Ovary (tissue), 9 donors: ENCODE measurements around the gene CTSW. TPM values are rescaled to one million over a fixed set of nuclear protein-coding genes. Genes with fewer than 3 reads are reported as not detected.
A peak's percentile ranks its signal among the peaks of the same experiment; 100 is the strongest.

Experiments
- DNase-seq, 5 donors: peaks; one replicate each; pipeline ENCODE4 v3.0.0-alpha.2; 2019 to 2020
- H3K27ac ChIP-seq, 2 donors: fragments of 200-600 bp; one replicate each; pipeline versions ENCODE4 v1.5.1 to v1.8.0; 2019 to 2022
- H3K27me3 ChIP-seq: fragments of 200-600 bp; one replicate; pipeline ENCODE4 v1.8.0; 2022
- H3K36me3 ChIP-seq: fragments of 200-600 bp; sonication (generic); one replicate; pipeline ENCODE4 v1.5.1; 2019
- H3K4me1 ChIP-seq: one replicate; pipeline ENCODE4 v1.8.1; 2013; ENCODE audit warnings: mild to moderate bottlenecking, moderate library complexity; ENCODE audit not compliant: insufficient read depth
- H3K4me3 ChIP-seq: fragments of 200-600 bp; sonication (generic); one replicate; pipeline ENCODE4 v1.5.1; 2017
- H3K9me3 ChIP-seq, 2 donors: fragments of 200-600 bp in 1 of 2; sonication (generic) in 1 of 2; one replicate each; pipeline versions ENCODE4 v1.5.1 to v1.8.1; 2013 to 2019; ENCODE audit warnings: mild to moderate bottlenecking in 1 of 2, moderate library complexity in 1 of 2
- EP300 ChIP-seq: sonication (generic); formaldehyde crosslinking; IDR thresholded peaks from one replicate; pipeline ENCODE4 v1.6.1; 2017; ENCODE audit warnings: antibody characterized with exemption
- POLR2A ChIP-seq: fragments of 450-650 bp; IDR thresholded peaks from one replicate; pipeline ENCODE4 v1.6.1; 2017; ENCODE audit warnings: antibody characterized with exemption, mild to moderate bottlenecking, moderate library complexity
- WGBS, 3 donors: extraction: QIAGEN DNeasy Blood & Tissue Kit in 1 of 3; methylation state at CpG; one replicate each; pipeline versions ENCODE4 v1.1.5 to v1.1.7; 2013 to 2017; 5-methylcytosine and 5-hydroxymethylcytosine counted together
- intact Hi-C, 4 donors: fragments of 100-400 bp; cut with DNase I; formaldehyde crosslinking; loops; one replicate each; pipeline versions ENCODE4 v1.11.0 to v1.15.1; 2022 to 2023
- polyA plus RNA-seq, 2 donors: library from polyadenylated mRNA; stranded (reverse); fragments of 200-250 nt in 1 of 2; fragments of 350-450 nt in 1 of 2; fragmentation: Illumina TruSeq in 1 of 2; extraction: RNeasy Lipid Tissue Mini Kit (QIAGEN cat#74804) in 1 of 2; gene quantifications; one replicate each; pipeline ENCODE4 v1.2.3, GENCODE V29; 2013 to 2014
- total RNA-seq, 7 donors: library from RNA; depleted of rRNA in 2 of 7; stranded (reverse); fragments of >200 nt in 2 of 7; fragmentation: NEBNext Ultra II Directional in 3 of 7; extraction: Animal tissue kit (Norgen Biotek cat#: 25700) in 3 of 7; gene quantifications; one replicate each; pipeline versions ENCODE4 v1.1.0 to v1.2.4, GENCODE V29; 2016 to 2023
- TF ChIP-seq, protein P1 (sequence below), 3 donors: fragments of 450-650 bp in 2 of 3; fragments of 200-600 bp in 1 of 3; IDR thresholded peaks; one replicate each; pipeline versions ENCODE4 v1.5.1 to v1.8.0; 2016 to 2022; ENCODE audit warnings: antibody characterized with exemption in 3 of 3, mild to moderate bottlenecking in 1 of 3
- donor health status: DM: no; HTN: no; CAD: no; lungs with moderate emphysema.
- donor health status: DM: no; HTN: no; CAD: no.
- donor health status: Bipolar disorder and iron deficiency.
- donor health status: DM: yes; HTN: yes; CAD: no.
- donor health status: DM: no; HTN: no; CAD: no.
- donor health status: DM: yes; HTN: yes; CAD: no.

CTSW gene
- total and polyA plus RNA-seq, 9 donors, result 0.30 to 1.3 (median 0.81) TPM

DNA sequence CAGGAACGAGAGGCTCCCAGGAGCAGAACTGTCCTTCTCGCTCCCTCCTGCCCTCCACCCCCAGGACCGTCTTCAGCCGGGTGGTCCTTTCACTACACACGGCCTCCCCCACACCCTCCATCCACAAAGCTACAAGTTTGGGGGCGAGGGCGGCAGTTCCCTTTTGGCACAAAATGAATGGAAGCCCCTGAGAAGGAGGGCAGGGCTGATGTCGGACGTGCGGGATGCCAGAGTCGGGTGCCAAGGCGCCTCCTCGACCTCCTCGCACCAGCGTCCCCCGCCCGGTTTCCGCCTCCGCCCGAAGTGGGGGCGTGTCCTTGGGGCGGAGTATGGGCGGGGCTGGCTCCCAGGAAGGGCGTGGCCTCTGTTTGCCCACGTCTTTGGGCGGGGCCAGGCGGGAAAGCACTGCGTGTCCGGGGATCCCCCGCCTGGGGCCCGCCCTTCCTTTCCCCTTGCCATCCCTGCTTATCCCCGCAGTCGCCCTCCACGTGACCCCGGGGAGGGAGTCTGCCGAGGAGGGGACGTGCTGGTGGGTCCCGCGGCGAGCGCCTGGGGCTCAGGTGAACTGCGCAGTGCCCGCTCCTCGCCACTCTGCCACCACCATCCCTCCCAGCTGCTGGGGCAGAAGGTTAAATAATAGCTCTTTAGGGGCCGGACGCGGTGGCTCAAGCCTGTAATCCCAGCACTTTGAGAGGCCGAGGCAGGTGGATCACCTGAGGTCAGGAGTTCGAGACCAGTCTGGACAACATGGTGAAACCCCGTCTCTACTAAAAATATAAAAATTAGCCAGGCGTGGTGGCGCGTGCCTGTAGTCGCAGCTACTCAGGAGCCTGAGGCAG lies 6.1 kb upstream of the CTSW start:
- 6 to 9% (median 8%) methylated on average over 46 to 54 of the region's 54 CpGs for WGBS, 3 donors
- peak; percentile 94 to 99 (median 97) for DNase-seq
- Histone ChIP-seq H3K4me1 (peaks cover 4% of the 10 kb centered on the region), H3K36me3 (no peaks in the 10 kb centered on the region), H3K27me3 (no peaks in the 10 kb centered on the region), H3K4me3 (peak overlapping the region; percentile 63), H3K27ac (peak overlapping the region; percentile 85 to 96), H3K9me3 (no peaks in the 10 kb centered on the region)
- TF ChIP-seq POLR2A (peak; percentile 90), EP300 (peak; percentile 68)
- TF ChIP-seq, protein P1, sequence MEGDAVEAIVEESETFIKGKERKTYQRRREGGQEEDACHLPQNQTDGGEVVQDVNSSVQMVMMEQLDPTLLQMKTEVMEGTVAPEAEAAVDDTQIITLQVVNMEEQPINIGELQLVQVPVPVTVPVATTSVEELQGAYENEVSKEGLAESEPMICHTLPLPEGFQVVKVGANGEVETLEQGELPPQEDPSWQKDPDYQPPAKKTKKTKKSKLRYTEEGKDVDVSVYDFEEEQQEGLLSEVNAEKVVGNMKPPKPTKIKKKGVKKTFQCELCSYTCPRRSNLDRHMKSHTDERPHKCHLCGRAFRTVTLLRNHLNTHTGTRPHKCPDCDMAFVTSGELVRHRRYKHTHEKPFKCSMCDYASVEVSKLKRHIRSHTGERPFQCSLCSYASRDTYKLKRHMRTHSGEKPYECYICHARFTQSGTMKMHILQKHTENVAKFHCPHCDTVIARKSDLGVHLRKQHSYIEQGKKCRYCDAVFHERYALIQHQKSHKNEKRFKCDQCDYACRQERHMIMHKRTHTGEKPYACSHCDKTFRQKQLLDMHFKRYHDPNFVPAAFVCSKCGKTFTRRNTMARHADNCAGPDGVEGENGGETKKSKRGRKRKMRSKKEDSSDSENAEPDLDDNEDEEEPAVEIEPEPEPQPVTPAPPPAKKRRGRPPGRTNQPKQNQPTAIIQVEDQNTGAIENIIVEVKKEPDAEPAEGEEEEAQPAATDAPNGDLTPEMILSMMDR (IDR thresholded peaks at IDR 0.05), result no peak
- intact Hi-C loops, result no loop called here

DNA sequence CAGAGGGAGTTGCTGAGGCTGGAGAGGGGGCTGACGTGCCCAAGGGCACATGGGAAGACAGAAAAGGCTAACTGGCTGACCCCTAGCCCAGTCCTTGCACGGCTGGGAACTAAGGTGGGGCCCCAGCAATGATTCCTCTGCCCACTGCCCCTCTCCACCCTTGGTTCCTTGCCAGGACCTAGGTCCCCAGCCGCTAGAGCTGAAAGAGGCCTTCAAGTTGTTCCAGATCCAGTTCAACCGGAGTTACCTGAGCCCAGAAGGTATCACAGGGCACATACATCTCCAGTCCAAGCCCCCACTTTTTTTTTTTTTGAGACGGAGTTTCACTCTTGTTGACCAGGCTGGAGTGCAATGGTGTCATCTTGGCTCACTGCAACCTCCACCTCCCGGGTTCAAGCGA lies 390 bp downstream of the CTSW start:
- peak in 2 of 5 donors; percentile 16 to 24 for DNase-seq
- Histone ChIP-seq H3K27ac (no peak overlapping the region), H3K9me3 (no peaks in the 10 kb centered on the region), H3K27me3 (no peaks in the 10 kb centered on the region), H3K4me3 (no peak overlapping the region), H3K4me1 (no peaks in the 10 kb centered on the region), H3K36me3 (no peaks in the 10 kb centered on the region)
- intact Hi-C loops, result loop anchor here (5.0 to 10.0 kb wide), 4 partner anchors 85 to 1235 kb away; partner anchors contain the start of genes KDM2A (in 1 of the 4) and SART1 (in 1 of the 4)
- no peak for TF ChIP-seq POLR2A
- TF ChIP-seq, protein P1 (IDR thresholded peaks at IDR 0.05), result no peak
- 59 to 67% (median 61%) methylated on average over 7 of the region's 7 CpGs for WGBS, 3 donors

DNA sequence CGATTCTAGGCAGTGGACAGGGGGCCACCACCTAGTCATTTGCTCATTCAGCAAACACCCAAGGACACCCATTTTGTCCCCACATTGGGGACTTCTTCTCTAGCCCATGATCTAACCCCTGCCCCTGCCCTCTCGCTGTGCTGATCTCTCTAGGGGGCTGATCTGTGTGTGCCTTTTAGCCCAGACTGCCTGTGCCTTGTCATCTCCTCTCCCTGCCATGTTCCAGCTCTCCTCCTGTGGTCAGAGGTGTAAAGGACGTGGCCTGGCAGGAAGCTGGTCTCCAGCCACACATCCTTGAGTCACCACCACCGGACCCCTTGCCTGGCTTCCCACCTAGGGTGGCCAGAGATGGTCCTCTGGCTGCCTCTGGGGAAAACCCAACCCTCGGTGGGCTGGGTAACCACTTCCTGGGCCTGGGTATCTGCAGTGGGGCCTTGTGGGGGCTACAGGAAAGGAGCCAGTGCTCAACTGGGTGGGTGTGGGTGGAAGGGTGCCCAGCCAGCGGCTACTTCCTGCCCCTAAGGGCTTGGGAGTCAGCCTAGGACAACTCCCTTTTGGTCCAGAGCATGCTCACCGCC lies 1.3 kb downstream of the CTSW start:
- TF ChIP-seq, protein P1 (IDR thresholded peaks at IDR 0.05), result no peak
- TF ChIP-seq POLR2A (no peak), EP300 (no peak)
- Histone ChIP-seq H3K27me3 (no peaks in the 10 kb centered on the region), H3K4me3 (no peak overlapping the region), H3K36me3 (no peaks in the 10 kb centered on the region), H3K27ac (no peak overlapping the region), H3K4me1 (no peaks in the 10 kb centered on the region), H3K9me3 (no peaks in the 10 kb centered on the region)
- 63 to 79% (median 64%) methylated on average over 7 of the region's 7 CpGs for WGBS, 3 donors
- DNase-seq, result peak in 1 of 5 donors; percentile 16
- intact Hi-C loops, result loop anchor here (5.0 to 10.0 kb wide), 4 partner anchors 84 to 1234 kb away; partner anchors contain the start of genes KDM2A (in 1 of the 4) and SART1 (in 1 of the 4)

GRCh38 chr11:65882120-65883057 lies 2.8 kb downstream of the CTSW start:
- H3K27ac ChIP-seq, result no peak overlapping the region
- TF ChIP-seq, protein P1 (IDR thresholded peaks at IDR 0.05), result no peak
- TF ChIP-seq EP300 (no peak), POLR2A (no peak)
- intact Hi-C loops, result loop anchor here (5.0 to 10.0 kb wide), 4 partner anchors 82 to 1232 kb away; partner anchors contain the start of genes KDM2A (in 1 of the 4) and SART1 (in 1 of the 4)
- no peak overlapping the region for H3K4me3 ChIP-seq
- H3K27me3 ChIP-seq, result no peaks in the 10 kb centered on the region
- H3K9me3 ChIP-seq, result no peaks in the 10 kb centered on the region
- DNase-seq, result peak in 3 of 5 donors; percentile 19 to 25 (median 20)
- no peaks in the 10 kb centered on the region for H3K36me3 ChIP-seq
- H3K4me1 ChIP-seq, result no peaks in the 10 kb centered on the region
- WGBS, 3 donors, result 85 to 89% (median 86%) methylated on average over 30 of the region's 30 CpGs
